H9 (cell line): ENCODE measurements around the gene TTC23. TPM values are rescaled to one million over a fixed set of nuclear protein-coding genes. Genes with fewer than 3 reads are reported as not detected.

Experiments used
- DNase-seq: peaks from one replicate; pipeline ENCODE4 v3.0.0-alpha.2; 2017
- H2AFZ ChIP-seq: one replicate; pipeline ENCODE4 v1.6.1; 2013; ENCODE audit warnings: mild to moderate bottlenecking, low read length, control low read depth, moderate library complexity
- H2AK5ac ChIP-seq: 2 replicates; pipeline ENCODE4 v1.6.1; 2013; ENCODE audit warnings: low read length, control low read depth, mixed read lengths; ENCODE audit not compliant: insufficient read length
- H2BK120ac ChIP-seq: one replicate; pipeline ENCODE4 v1.6.1; 2013; ENCODE audit warnings: low read depth, mild to moderate bottlenecking, low read length, control low read depth, inconsistent platforms; ENCODE audit not compliant: poor library complexity, severe bottlenecking
- H2BK12ac ChIP-seq: 2 replicates; pipeline ENCODE4 v1.6.1; 2013; ENCODE audit warnings: low read length, control low read depth, mixed read lengths, low read depth; ENCODE audit not compliant: insufficient read length
- H2BK15ac ChIP-seq: 2 replicates; pipeline ENCODE4 v1.6.1; 2013; ENCODE audit warnings: low read depth, low read length, control low read depth
- H2BK20ac ChIP-seq: one replicate; pipeline ENCODE4 v1.6.1; 2013; ENCODE audit warnings: low read depth, mild to moderate bottlenecking, low read length, control low read depth, inconsistent platforms; ENCODE audit not compliant: poor library complexity, severe bottlenecking
- H2BK5ac ChIP-seq: 2 replicates; pipeline ENCODE4 v1.6.1; 2013; ENCODE audit warnings: low read length, control low read depth, mixed read lengths; ENCODE audit not compliant: insufficient read length
- H3K14ac ChIP-seq: 2 replicates; pipeline ENCODE4 v1.6.1; 2013; ENCODE audit warnings: low read length, control low read depth; ENCODE audit not compliant: insufficient read depth
- H3K18ac ChIP-seq: 2 replicates; pipeline ENCODE4 v1.6.1; 2013; ENCODE audit warnings: low read depth, mild to moderate bottlenecking, mixed read lengths, low read length, control low read depth; ENCODE audit not compliant: insufficient read length
- H3K23ac ChIP-seq: 2 replicates; pipeline ENCODE4 v1.6.1; 2013; ENCODE audit warnings: low read length, control low read depth, mixed read lengths, low read depth; ENCODE audit not compliant: insufficient read length
- H3K23me2 ChIP-seq: 2 replicates; pipeline ENCODE4 v1.6.1; 2013; ENCODE audit warnings: low read depth, mild to moderate bottlenecking, mixed read lengths, low read length, control low read depth; ENCODE audit not compliant: insufficient read length, poor library complexity, severe bottlenecking
- H3K27ac ChIP-seq: 2 replicates; pipeline ENCODE4 v1.5.1; 2013; ENCODE audit warnings: low read length, control low read depth, mixed read lengths, low read depth; ENCODE audit not compliant: insufficient read length
- H3K27me3 ChIP-seq: 2 replicates; pipeline ENCODE4 v1.6.1; 2013; ENCODE audit warnings: low read length, control low read depth, inconsistent platforms; ENCODE audit not compliant: insufficient read depth
- H3K4ac ChIP-seq: 2 replicates; pipeline ENCODE4 v1.6.1; 2013; ENCODE audit warnings: low read depth, mild to moderate bottlenecking, control low read depth, inconsistent platforms, low read length, moderate library complexity
- H3K4me1 ChIP-seq: 2 replicates; pipeline ENCODE4 v1.6.1; 2013; ENCODE audit warnings: low read length, control low read depth, inconsistent platforms; ENCODE audit not compliant: insufficient read depth
- H3K4me2 ChIP-seq: 2 replicates; pipeline ENCODE4 v1.6.1; 2013; ENCODE audit warnings: low read length, control low read depth, mixed read lengths; ENCODE audit not compliant: insufficient read length, insufficient read depth
- H3K56ac ChIP-seq: 2 replicates; pipeline ENCODE4 v1.6.1; 2013; ENCODE audit warnings: low read depth, mild to moderate bottlenecking, mixed read lengths, low read length, control low read depth; ENCODE audit not compliant: insufficient read length
- H3K79me1 ChIP-seq: 2 replicates; pipeline ENCODE4 v1.6.1; 2013; ENCODE audit warnings: low read depth, mild to moderate bottlenecking, moderate library complexity, low read length, control low read depth, inconsistent platforms; ENCODE audit not compliant: insufficient read depth, poor library complexity, severe bottlenecking
- H3K79me2 ChIP-seq: 2 replicates; pipeline ENCODE4 v1.6.1; 2013; ENCODE audit warnings: low read length, control low read depth, inconsistent platforms; ENCODE audit not compliant: insufficient read depth
- H3K9ac ChIP-seq: 2 replicates; pipeline ENCODE4 v1.6.1; 2013; ENCODE audit warnings: low read length, control low read depth, mixed read lengths; ENCODE audit not compliant: insufficient read length; ENCODE audit errors: extremely low read depth
- H3K9me3 ChIP-seq: one replicate; pipeline ENCODE4 v1.6.1; 2013; ENCODE audit warnings: low read depth, low read length, inconsistent platforms; ENCODE audit not compliant: control insufficient read depth
- H3T11ph ChIP-seq: one replicate; pipeline ENCODE4 v1.6.1; 2013; ENCODE audit warnings: mild to moderate bottlenecking, low read length, control low read depth, inconsistent platforms
- H4K20me1 ChIP-seq: one replicate; pipeline ENCODE4 v1.6.1; 2013; ENCODE audit not compliant: control insufficient read depth, insufficient read length, insufficient read depth
- H4K5ac ChIP-seq: 2 replicates; pipeline ENCODE4 v1.6.1; 2013; ENCODE audit warnings: low read depth, mild to moderate bottlenecking, mixed read lengths, low read length, control low read depth; ENCODE audit not compliant: insufficient read length
- H4K8ac ChIP-seq: replicated peaks from 2 replicates; pipeline ENCODE4 v1.6.1; 2013; ENCODE audit warnings: low read length, control low read depth, mixed read lengths, low read depth; ENCODE audit not compliant: insufficient read length
- H4K91ac ChIP-seq: 2 replicates; pipeline ENCODE4 v1.6.1; 2013; ENCODE audit warnings: low read depth, mild to moderate bottlenecking, moderate library complexity, mixed read lengths, low read length, control low read depth; ENCODE audit not compliant: insufficient read length
- H3K27ac Mint-ChIP-seq, 3 experiments: 2 replicates in 2 of 3; 3 replicates in 1 of 3; pipeline ENCODE4 v1.8.0; 2020 to 2021; ENCODE audit warnings: mixed read lengths in 3 of 3, mild to moderate bottlenecking in 1 of 3, moderate library complexity in 1 of 3
- H3K27me3 Mint-ChIP-seq: 2 replicates; pipeline ENCODE4 v1.8.0; 2021; ENCODE audit warnings: low read depth, mild to moderate bottlenecking, moderate library complexity, mixed read lengths
- H3K36me3 Mint-ChIP-seq, 3 experiments: 2 replicates in 2 of 3; 3 replicates in 1 of 3; pipeline ENCODE4 v1.8.0; 2020 to 2021; ENCODE audit warnings: low read depth in 3 of 3, mixed read lengths in 3 of 3; ENCODE audit not compliant: insufficient read depth in 1 of 3
- H3K4me1 Mint-ChIP-seq, 2 experiments: 2 replicates each; pipeline ENCODE4 v1.8.0; 2020; ENCODE audit warnings: mixed read lengths in 2 of 2
- H3K4me3 Mint-ChIP-seq, 2 experiments: 2 replicates in 1 of 2; 3 replicates in 1 of 2; pipeline ENCODE4 v1.8.0; 2020 to 2021; ENCODE audit warnings: mild to moderate bottlenecking in 2 of 2, mixed read lengths in 2 of 2, moderate library complexity in 1 of 2
- H3K9me3 Mint-ChIP-seq, 2 experiments: 2 replicates in 1 of 2; 3 replicates in 1 of 2; pipeline ENCODE4 v1.8.0; 2020; ENCODE audit warnings: mild to moderate bottlenecking in 2 of 2, mixed read lengths in 2 of 2, moderate library complexity in 1 of 2
- CTCF ChIP-seq: fragments of 200-600 bp; sonication (generic); conservative IDR thresholded peaks from 3 replicates; pipeline ENCODE4 v1.8.0; 2021; ENCODE audit warnings: antibody characterized with exemption, mild to moderate bottlenecking
- total RNA-seq: library from RNA; stranded (reverse); gene quantifications from 2 replicates; pipeline ENCODE4 v1.2.1, GENCODE V29; 2021

TTC23 gene
- total RNA-seq, 1 experiment from 2014 or later: 14.3 TPM

GRCh38 chr15:99282121-99282520 lies 32.7 kb upstream of the TTC23 start:
- Mint-ChIP-seq H3K27ac (0 out of 7 replicates have a peak overlapping the region, but pooled peaks of 2 of the 3 experiments have one; percentile 19 to 63), H3K4me3 (no peak overlapping the region), H3K36me3 (no peaks in the 10 kb centered on the region), H3K4me1 (no peaks in the 10 kb centered on the region), H3K27me3 (no peaks in the 10 kb centered on the region), H3K9me3 (no peaks in the 10 kb centered on the region)
- H3K9me3 ChIP-seq: no peaks in the 10 kb centered on the region
- no peak overlapping the region for H2BK12ac ChIP-seq
- no peak overlapping the region for H4K91ac ChIP-seq
- H4K20me1 ChIP-seq: no peaks in the 10 kb centered on the region
- H3K4ac ChIP-seq: no peak overlapping the region
- H3K23ac ChIP-seq: no peak overlapping the region
- no peak overlapping the region for H3K4me2 ChIP-seq
- H2BK120ac ChIP-seq: no peak overlapping the region
- no peak overlapping the region for H2BK15ac ChIP-seq
- no peaks in the 10 kb centered on the region for H3K27me3 ChIP-seq
- H2AFZ ChIP-seq: no peak overlapping the region
- H3K27ac ChIP-seq: no peak overlapping the region
- H2BK20ac ChIP-seq: no peak overlapping the region
- no peak overlapping the region for H4K5ac ChIP-seq
- H2AK5ac ChIP-seq: no peak overlapping the region
- no peak overlapping the region for H2BK5ac ChIP-seq
- no peaks in the 10 kb centered on the region for H3K79me2 ChIP-seq
- H4K8ac ChIP-seq: no peak overlapping the region
- H3K14ac ChIP-seq: no peak overlapping the region
- H3K56ac ChIP-seq: no peak overlapping the region
- H3T11ph ChIP-seq: no peak overlapping the region
- H3K18ac ChIP-seq: no peak overlapping the region
- no peaks in the 10 kb centered on the region for H3K23me2 ChIP-seq
- no peak overlapping the region for H3K9ac ChIP-seq
- H3K79me1 ChIP-seq: no peaks in the 10 kb centered on the region
- no peaks in the 10 kb centered on the region for H3K4me1 ChIP-seq
- no peak for DNase-seq
- no peak for TF ChIP-seq CTCF
